Bronchial epithelial cell (primary cell): Measurements from ENCODE around the gene ARSG. TPM values are rescaled to one million over a fixed set of nuclear protein-coding genes. Genes with fewer than 3 reads are reported as not detected.

ENCODE experiments used
- DNase-seq: peaks from one replicate; pipeline ENCODE4 v3.0.0-alpha.2; 2010; ENCODE audit warnings: low read depth
- FAIRE-seq: peaks from 2 replicates; lab custom pipeline; 2011; peaks lifted over from hg19 to GRCh38; lab: Jason Lieb, UNC
- H3K27me3 ChIP-seq: 2 replicates; pipeline ENCODE4 v1.5.1; 2011; ENCODE audit warnings: low read length; ENCODE audit not compliant: control insufficient read depth, insufficient read depth
- H3K36me3 ChIP-seq: 2 replicates; pipeline ENCODE4 v1.5.1; 2011; ENCODE audit warnings: low read length; ENCODE audit not compliant: control insufficient read depth, insufficient read depth
- H3K4me3 ChIP-seq: 2 replicates; pipeline ENCODE4 v1.5.1; 2011; ENCODE audit warnings: mild to moderate bottlenecking, low read depth, low read length, control low read depth
- total RNA-seq: library from RNA; depleted of rRNA; stranded (reverse); fragments of >200 nt; gene quantifications from 2 replicates; pipeline ENCODE4 v1.2.1, GENCODE V29; 2014
- TF ChIP-seq, protein P1 (sequence below): IDR thresholded peaks from 2 replicates; pipeline ENCODE4 v1.5.1; 2011; ENCODE audit warnings: mild to moderate bottlenecking, moderate library complexity, low read length, control low read depth, inconsistent platforms; ENCODE audit not compliant: insufficient read depth, severe bottlenecking

Gene ARSG
- total RNA-seq, 1 donor from 2014 or later = 0.79 TPM

- Histone ChIP-seq H3K27me3 (no peaks in the 10 kb centered on the region), H3K4me3 (no peak overlapping the region), H3K36me3 (no peaks in the 10 kb centered on the region)
- no peak for FAIRE-seq
- TF ChIP-seq, protein P1, sequence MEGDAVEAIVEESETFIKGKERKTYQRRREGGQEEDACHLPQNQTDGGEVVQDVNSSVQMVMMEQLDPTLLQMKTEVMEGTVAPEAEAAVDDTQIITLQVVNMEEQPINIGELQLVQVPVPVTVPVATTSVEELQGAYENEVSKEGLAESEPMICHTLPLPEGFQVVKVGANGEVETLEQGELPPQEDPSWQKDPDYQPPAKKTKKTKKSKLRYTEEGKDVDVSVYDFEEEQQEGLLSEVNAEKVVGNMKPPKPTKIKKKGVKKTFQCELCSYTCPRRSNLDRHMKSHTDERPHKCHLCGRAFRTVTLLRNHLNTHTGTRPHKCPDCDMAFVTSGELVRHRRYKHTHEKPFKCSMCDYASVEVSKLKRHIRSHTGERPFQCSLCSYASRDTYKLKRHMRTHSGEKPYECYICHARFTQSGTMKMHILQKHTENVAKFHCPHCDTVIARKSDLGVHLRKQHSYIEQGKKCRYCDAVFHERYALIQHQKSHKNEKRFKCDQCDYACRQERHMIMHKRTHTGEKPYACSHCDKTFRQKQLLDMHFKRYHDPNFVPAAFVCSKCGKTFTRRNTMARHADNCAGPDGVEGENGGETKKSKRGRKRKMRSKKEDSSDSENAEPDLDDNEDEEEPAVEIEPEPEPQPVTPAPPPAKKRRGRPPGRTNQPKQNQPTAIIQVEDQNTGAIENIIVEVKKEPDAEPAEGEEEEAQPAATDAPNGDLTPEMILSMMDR = no peak
- no peak for DNase-seq
Measured at GRCh38 chr17:68322630-68323029, 31.3 kb downstream of the ARSG start.

- no peaks in the 10 kb centered on the region for H3K36me3 ChIP-seq
- DNase-seq = no peak
- H3K4me3 ChIP-seq = no peak overlapping the region
- TF ChIP-seq, protein P1 = no peak
- no peaks in the 10 kb centered on the region for H3K27me3 ChIP-seq
- no peak for FAIRE-seq
Measured at GRCh38 chr17:68324114-68324513, 32.8 kb downstream of the ARSG start.

GRCh38 chr17:68324654-68325336 is 33.5 kb downstream of the ARSG start:
- Histone ChIP-seq H3K4me3 (no peak overlapping the region), H3K36me3 (no peaks in the 10 kb centered on the region), H3K27me3 (no peaks in the 10 kb centered on the region)
- DNase-seq (no peak), FAIRE-seq (no peak)
- TF ChIP-seq, protein P1 = no peak

- Histone ChIP-seq H3K27me3 (no peaks in the 10 kb centered on the region), H3K36me3 (no peaks in the 10 kb centered on the region), H3K4me3 (no peak overlapping the region)
- DNase-seq = no peak
- no peak for FAIRE-seq
- TF ChIP-seq, protein P1 = no peak
Measured at GRCh38 chr17:68325961-68326360, 34.7 kb downstream of the ARSG start.

DNA sequence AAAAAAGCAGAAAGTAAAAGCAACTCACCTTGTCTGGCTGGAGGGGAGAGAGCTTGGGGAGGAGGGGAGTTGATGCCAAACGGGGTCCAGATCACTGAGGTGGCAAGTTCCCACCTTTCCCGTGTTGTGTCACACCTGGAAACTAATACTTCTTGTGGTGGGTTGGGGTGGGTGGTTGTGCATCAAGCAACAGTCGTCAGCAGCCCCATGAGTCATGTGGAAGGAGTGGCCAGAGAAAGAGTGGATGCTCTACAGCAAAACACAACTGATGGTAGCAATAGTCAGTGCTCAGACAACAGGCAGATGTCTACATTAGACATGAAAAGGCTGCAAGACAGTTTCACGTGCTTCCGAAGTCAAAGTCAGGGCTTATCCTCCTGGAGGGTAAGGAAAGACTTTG is 35.4 kb downstream of the ARSG start:
- H3K36me3 ChIP-seq = no peaks in the 10 kb centered on the region
- FAIRE-seq = no peak
- H3K4me3 ChIP-seq = no peak overlapping the region
- TF ChIP-seq, protein P1 = no peak
- H3K27me3 ChIP-seq = no peaks in the 10 kb centered on the region
- peak; percentile 40 for DNase-seq
